HL-60 (cell line): ENCODE measurements around the gene LCNL1.

Source experiments
- DNase-seq, 2 experiments: peaks; one replicate each; pipeline ENCODE4 v3.0.0-alpha.2; 2010 to 2020; ENCODE audit warnings: low read depth in 1 of 2, low spot score in 1 of 2
- H3K27ac ChIP-seq: fragments of 250-450 bp; sonication (Bioruptor Pico); replicated peaks from 2 replicates; pipeline ENCODE4 v1.5.1; 2020; ENCODE audit warnings: mild to moderate bottlenecking, moderate library complexity
- H3K27me3 ChIP-seq: fragments of 250-450 bp; sonication (Bioruptor Pico); 2 replicates; pipeline ENCODE4 v1.5.1; 2021; ENCODE audit warnings: mild to moderate bottlenecking, moderate library complexity; ENCODE audit not compliant: insufficient read depth, poor library complexity, severe bottlenecking
- H3K4me3 ChIP-seq: replicated peaks from 2 replicates; pipeline ENCODE4 v1.5.1; 2011; ENCODE audit warnings: mild to moderate bottlenecking, control low read depth, low read length; ENCODE audit not compliant: insufficient read depth
- GABPA ChIP-seq: IDR thresholded peaks from 2 replicates; pipeline ENCODE4 v1.6.1; 2012; ENCODE audit warnings: low read depth
- POLR2AphosphoS5 ChIP-seq: IDR thresholded peaks from 2 replicates; pipeline ENCODE4 v1.6.1; 2012; ENCODE audit warnings: low read depth
- SPI1 ChIP-seq: IDR thresholded peaks from 2 replicates; pipeline ENCODE4 v1.6.1; 2012; ENCODE audit warnings: low read depth, mild to moderate bottlenecking, borderline replicate concordance
- TF ChIP-seq, protein P1 (sequence below): IDR thresholded peaks from 2 replicates; pipeline ENCODE4 v1.6.1; 2012; ENCODE audit warnings: low read depth; ENCODE audit not compliant: insufficient replicate concordance
- TF ChIP-seq, protein P2 (sequence below): IDR thresholded peaks from one replicate; pipeline ENCODE4 v1.5.1; 2011; ENCODE audit warnings: low read length, control low read depth, inconsistent platforms; ENCODE audit not compliant: insufficient read depth

The LCNL1 gene

DNA sequence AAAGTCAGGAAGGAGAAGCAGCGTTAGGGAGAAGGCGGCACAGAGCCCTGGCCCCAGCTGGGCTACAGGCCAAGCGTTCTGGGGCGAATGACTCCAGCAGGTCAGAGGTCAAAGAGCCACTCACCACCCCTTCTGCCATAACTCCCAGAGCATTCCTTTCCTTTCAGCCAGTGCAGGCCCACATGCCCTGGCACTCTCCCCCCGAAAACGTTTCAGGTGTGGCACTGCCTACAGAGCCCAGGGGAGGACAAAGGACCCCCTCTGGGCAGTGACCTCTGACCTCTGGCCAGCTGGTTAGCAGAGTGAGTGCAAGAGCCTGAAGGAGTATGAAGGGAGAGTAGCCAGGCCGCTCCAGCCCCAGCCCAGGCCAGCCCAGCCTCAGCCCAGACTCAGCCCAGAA lies 40.4 kb downstream of the LCNL1 start:
- TF ChIP-seq POLR2AphosphoS5 (no peak), GABPA (no peak)
- DNase-seq: no peak
- no peak overlapping the region for H3K27ac ChIP-seq
- no peak overlapping the region for H3K4me3 ChIP-seq
- H3K27me3 ChIP-seq: no peaks in the 10 kb centered on the region

DNA sequence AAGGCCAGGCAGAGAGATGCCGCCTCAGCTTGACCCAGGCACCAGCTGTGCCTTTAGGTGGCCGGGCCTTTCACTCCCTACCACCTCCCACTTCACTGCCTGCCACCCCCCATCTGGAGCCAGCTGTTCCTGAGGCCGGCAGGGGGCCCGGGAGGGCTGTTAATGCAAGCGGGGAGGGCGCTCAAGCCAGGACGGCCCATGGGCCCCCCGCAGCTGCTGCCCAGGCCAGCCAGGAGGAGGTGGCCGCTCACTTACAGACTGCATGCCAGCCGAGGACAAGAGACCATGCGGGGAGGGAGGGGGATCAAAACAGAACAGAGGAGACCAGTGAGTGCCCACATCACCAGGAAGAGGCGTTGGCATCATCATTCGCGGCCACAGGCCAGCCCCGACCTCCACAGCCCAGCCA lies 40.8 kb downstream of the LCNL1 start:
- TF ChIP-seq POLR2AphosphoS5: no peak
- TF ChIP-seq SPI1: no peak
- TF ChIP-seq, protein P1, sequence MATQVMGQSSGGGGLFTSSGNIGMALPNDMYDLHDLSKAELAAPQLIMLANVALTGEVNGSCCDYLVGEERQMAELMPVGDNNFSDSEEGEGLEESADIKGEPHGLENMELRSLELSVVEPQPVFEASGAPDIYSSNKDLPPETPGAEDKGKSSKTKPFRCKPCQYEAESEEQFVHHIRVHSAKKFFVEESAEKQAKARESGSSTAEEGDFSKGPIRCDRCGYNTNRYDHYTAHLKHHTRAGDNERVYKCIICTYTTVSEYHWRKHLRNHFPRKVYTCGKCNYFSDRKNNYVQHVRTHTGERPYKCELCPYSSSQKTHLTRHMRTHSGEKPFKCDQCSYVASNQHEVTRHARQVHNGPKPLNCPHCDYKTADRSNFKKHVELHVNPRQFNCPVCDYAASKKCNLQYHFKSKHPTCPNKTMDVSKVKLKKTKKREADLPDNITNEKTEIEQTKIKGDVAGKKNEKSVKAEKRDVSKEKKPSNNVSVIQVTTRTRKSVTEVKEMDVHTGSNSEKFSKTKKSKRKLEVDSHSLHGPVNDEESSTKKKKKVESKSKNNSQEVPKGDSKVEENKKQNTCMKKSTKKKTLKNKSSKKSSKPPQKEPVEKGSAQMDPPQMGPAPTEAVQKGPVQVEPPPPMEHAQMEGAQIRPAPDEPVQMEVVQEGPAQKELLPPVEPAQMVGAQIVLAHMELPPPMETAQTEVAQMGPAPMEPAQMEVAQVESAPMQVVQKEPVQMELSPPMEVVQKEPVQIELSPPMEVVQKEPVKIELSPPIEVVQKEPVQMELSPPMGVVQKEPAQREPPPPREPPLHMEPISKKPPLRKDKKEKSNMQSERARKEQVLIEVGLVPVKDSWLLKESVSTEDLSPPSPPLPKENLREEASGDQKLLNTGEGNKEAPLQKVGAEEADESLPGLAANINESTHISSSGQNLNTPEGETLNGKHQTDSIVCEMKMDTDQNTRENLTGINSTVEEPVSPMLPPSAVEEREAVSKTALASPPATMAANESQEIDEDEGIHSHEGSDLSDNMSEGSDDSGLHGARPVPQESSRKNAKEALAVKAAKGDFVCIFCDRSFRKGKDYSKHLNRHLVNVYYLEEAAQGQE: no peak
- TF ChIP-seq, protein P2, sequence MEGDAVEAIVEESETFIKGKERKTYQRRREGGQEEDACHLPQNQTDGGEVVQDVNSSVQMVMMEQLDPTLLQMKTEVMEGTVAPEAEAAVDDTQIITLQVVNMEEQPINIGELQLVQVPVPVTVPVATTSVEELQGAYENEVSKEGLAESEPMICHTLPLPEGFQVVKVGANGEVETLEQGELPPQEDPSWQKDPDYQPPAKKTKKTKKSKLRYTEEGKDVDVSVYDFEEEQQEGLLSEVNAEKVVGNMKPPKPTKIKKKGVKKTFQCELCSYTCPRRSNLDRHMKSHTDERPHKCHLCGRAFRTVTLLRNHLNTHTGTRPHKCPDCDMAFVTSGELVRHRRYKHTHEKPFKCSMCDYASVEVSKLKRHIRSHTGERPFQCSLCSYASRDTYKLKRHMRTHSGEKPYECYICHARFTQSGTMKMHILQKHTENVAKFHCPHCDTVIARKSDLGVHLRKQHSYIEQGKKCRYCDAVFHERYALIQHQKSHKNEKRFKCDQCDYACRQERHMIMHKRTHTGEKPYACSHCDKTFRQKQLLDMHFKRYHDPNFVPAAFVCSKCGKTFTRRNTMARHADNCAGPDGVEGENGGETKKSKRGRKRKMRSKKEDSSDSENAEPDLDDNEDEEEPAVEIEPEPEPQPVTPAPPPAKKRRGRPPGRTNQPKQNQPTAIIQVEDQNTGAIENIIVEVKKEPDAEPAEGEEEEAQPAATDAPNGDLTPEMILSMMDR: no peak
- no peak for TF ChIP-seq GABPA
- Histone ChIP-seq H3K4me3 (no peak overlapping the region), H3K27ac (no peak overlapping the region), H3K27me3 (no peaks in the 10 kb centered on the region)
- no peak for DNase-seq

DNA sequence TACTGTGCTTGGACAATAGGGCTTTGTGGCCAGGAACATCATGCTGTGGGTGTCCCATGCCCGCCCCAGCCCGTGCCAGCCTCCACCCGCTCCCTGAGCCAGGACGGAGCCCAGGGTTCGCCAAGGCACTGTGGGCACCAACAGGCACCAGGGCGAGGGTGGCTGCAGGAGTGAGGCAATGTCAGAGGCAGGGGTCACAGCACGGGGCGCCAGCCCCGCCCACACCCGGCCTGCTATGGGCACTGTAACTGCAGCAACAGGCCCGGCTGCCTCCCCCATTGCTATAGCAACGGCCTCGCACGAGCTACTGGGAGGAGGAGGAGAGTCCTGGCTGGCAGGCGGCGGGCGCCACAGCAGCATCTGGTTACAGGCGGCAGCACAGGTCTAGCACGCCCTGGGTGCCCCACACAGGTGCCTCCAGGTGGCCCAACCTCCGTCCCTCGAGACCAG lies 42.7 kb downstream of the LCNL1 start:
- TF ChIP-seq SPI1: no peak
- TF ChIP-seq, protein P1: no peak
- no peak for TF ChIP-seq POLR2AphosphoS5
- no peaks in the 10 kb centered on the region for H3K27me3 ChIP-seq
- H3K4me3 ChIP-seq: no peak overlapping the region
- no peak for DNase-seq
- no peak overlapping the region for H3K27ac ChIP-seq

DNA sequence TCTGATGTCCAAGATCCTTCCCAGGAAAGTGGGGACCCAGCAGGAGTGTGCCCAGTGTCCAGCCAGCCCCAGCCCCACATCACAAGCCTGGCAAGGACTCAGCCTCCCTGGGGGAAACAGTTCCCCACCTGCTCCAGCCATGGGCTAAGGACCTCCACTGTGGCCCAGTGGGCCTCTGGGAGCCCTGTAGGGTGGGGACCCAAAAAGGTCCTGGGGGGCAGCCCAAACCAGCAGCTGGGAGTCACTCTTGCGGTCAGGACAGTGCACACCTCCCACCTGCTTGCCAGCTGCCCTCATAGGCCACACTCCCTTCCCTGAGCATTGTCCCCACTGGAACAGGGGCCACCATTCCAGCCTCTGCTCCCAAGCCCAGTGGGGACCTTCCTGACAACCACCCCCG lies 43.6 kb downstream of the LCNL1 start:
- Histone ChIP-seq H3K27me3 (no peaks in the 10 kb centered on the region), H3K4me3 (no peak overlapping the region), H3K27ac (no peak overlapping the region)
- TF ChIP-seq POLR2AphosphoS5: no peak
- no peak for TF ChIP-seq SPI1
- TF ChIP-seq, protein P1: no peak
- TF ChIP-seq, protein P2: no peak
- no peak for TF ChIP-seq GABPA
- DNase-seq: no peak
